ENCODE data around the gene KSR1.

DNA sequence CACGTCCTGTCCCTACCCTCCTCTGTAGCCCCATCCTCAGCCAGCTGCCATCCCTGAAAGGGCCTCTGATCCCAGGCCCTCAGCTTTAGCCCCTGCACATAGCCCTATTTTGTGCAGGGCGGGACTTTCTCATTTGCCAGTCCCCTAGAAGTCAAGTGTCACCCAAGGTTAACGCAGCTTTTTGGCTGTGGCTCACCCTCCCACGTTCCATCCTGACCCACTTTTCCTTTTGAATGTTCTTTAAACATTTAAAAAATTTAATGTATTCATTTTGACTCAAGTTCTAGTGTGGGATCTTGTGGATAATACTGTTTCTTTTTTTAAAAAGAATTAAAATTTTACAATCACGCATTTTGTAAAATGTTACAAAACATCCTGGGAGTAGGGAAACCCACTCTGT, 112.6 kb downstream of the KSR1 start:
- TF ChIP-seq SIN3A (IDR thresholded peaks at IDR 0.05; ENCODE audit: low read depth, low read length) (no peak), ZNF384 (IDR thresholded peaks at IDR 0.05; ENCODE audit: borderline replicate concordance, low read depth, low read length) (no peak), EZH2 (IDR thresholded peaks at IDR 0.05; ENCODE audit: borderline replicate concordance, control insufficient read depth, low read depth, low read length) (no peak)

Data from GM12878 (cell line).